Upper lobe of right lung (tissue), 1 donor: Measurements from ENCODE around the gene GCLC. TPM values are rescaled to one million over a fixed set of nuclear protein-coding genes. Genes with fewer than 3 reads are reported as not detected.

Source experiments
- ATAC-seq: fragments of 200-7000 bp; cut with Tn5 transposase; one replicate; pipeline ENCODE4 v1.9.1; 2020; ENCODE audit warnings: mild to moderate bottlenecking, moderate library complexity
- DNase-seq: peaks from one replicate; pipeline ENCODE4 v3.0.0-alpha.2; 2020
- H3K27ac ChIP-seq: fragments of 200-600 bp; one replicate; pipeline ENCODE4 v1.8.0; 2022
- H3K27me3 ChIP-seq: fragments of 200-600 bp; one replicate; pipeline ENCODE4 v1.8.0; 2022; ENCODE audit warnings: mild to moderate bottlenecking
- H3K36me3 ChIP-seq: fragments of 200-600 bp; one replicate; pipeline ENCODE4 v1.8.0; 2022
- H3K4me1 ChIP-seq: fragments of 200-600 bp; one replicate; pipeline ENCODE4 v1.8.0; 2022
- H3K4me3 ChIP-seq: fragments of 200-600 bp; one replicate; pipeline ENCODE4 v1.8.0; 2022; ENCODE audit warnings: mild to moderate bottlenecking
- H3K9me3 ChIP-seq: fragments of 200-600 bp; one replicate; pipeline ENCODE4 v1.8.0; 2022
- intact Hi-C: fragments of 100-400 bp; cut with DNase I; formaldehyde crosslinking; loops from one replicate; pipeline ENCODE4 v1.11.0; 2022
- total RNA-seq: library from RNA; stranded (reverse); fragmentation: NEBNext Ultra II Directional; extraction: Animal tissue kit (Norgen Biotek cat#: 25700); gene quantifications from one replicate; pipeline ENCODE4 v1.2.1, GENCODE V29; 2021
- TF ChIP-seq, protein P1 (sequence below): fragments of 200-600 bp; IDR thresholded peaks from one replicate; pipeline ENCODE4 v1.8.0; 2022; ENCODE audit warnings: antibody characterized with exemption
- donor health status: DM: no; HTN: yes; CAD: no; lungs with severe emphysema.

GCLC gene
- total RNA-seq, 1 donor from 2014 or later = 40.0 TPM

DNA sequence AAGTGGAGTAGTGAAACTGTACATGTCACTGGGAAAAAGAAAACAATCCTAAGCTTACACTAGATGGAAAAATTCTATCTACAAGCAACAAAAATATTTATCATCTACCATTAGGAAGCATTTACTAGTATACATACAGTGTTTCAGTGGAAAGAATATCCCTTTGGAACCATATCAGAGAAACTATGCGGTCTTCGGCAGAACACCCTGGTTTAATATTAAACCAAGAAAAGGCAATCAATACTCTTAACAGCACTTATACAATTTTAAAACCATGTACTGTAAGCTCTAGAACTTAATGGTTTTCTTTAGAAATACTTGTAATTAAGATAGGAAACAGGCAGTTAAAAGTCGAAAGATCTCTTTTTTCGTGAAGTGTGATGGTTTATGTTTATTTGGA lies 32.3 kb downstream of the GCLC start:
- no peaks in the 10 kb centered on the region for H3K4me1 ChIP-seq
- DNase-seq (no peak), ATAC-seq (no peak)
- no peaks in the 10 kb centered on the region for H3K27me3 ChIP-seq
- TF ChIP-seq, protein P1, sequence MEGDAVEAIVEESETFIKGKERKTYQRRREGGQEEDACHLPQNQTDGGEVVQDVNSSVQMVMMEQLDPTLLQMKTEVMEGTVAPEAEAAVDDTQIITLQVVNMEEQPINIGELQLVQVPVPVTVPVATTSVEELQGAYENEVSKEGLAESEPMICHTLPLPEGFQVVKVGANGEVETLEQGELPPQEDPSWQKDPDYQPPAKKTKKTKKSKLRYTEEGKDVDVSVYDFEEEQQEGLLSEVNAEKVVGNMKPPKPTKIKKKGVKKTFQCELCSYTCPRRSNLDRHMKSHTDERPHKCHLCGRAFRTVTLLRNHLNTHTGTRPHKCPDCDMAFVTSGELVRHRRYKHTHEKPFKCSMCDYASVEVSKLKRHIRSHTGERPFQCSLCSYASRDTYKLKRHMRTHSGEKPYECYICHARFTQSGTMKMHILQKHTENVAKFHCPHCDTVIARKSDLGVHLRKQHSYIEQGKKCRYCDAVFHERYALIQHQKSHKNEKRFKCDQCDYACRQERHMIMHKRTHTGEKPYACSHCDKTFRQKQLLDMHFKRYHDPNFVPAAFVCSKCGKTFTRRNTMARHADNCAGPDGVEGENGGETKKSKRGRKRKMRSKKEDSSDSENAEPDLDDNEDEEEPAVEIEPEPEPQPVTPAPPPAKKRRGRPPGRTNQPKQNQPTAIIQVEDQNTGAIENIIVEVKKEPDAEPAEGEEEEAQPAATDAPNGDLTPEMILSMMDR = no peak
- H3K9me3 ChIP-seq = no peaks in the 10 kb centered on the region
- no peak overlapping the region for H3K27ac ChIP-seq
- H3K36me3 ChIP-seq = peaks cover 47% of the 10 kb centered on the region
- H3K4me3 ChIP-seq = no peak overlapping the region
- intact Hi-C loops = no loop called here

DNA sequence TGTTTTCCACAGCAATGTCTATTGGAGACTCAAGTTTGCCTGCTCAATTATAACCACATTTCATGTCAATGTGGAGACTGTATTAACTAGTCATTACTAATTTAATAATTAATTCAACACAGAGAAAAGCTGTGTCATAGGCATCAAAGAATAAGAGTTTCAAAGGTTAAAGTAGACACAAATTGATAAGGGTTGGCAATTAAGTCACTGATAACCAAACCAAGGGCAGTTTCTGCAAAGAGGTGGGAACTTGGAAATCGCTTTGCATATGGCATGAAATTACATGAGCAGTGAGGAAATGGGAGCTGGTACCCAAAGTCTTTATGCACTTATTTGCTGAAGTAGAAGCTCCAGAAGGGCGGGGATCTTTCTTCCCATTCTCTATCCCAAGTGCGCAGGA lies 34.2 kb downstream of the GCLC start:
- DNase-seq = no peak

DNA sequence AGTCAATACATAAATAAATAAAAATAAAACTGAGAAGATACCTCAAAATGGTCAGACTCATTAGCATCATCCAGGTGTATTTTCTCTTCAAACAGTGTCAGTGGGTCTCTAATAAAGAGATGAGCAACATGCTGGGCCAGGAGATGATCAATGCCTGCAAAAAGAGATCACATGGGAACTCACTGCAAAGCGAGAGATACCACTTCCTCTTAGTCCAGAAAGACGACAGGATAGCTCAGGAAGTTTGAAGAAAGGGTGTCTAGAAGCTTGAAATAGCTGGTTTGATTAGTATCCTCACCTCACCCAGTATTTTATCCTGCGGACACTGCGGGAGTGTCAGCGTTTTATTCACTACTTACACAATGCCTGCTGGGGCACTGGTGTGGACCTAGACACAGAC lies 38.0 kb downstream of the GCLC start:
- H3K36me3 ChIP-seq = peaks cover 73% of the 10 kb centered on the region
- no peak for ATAC-seq
- no peaks in the 10 kb centered on the region for H3K27me3 ChIP-seq
- H3K27ac ChIP-seq = no peak overlapping the region
- no peaks in the 10 kb centered on the region for H3K9me3 ChIP-seq
- no peak overlapping the region for H3K4me3 ChIP-seq
- no peaks in the 10 kb centered on the region for H3K4me1 ChIP-seq
- intact Hi-C loops = no loop called here
- TF ChIP-seq, protein P1 = no peak
- DNase-seq = no peak

More for the DNA sequence above, 34.2 kb downstream of the GCLC start:
- intact Hi-C loops = no loop called here
- peaks cover 61% of the 10 kb centered on the region for H3K36me3 ChIP-seq
- TF ChIP-seq, protein P1 = no peak
- no peak overlapping the region for H3K27ac ChIP-seq
- H3K4me3 ChIP-seq = no peak overlapping the region
- no peaks in the 10 kb centered on the region for H3K9me3 ChIP-seq
- no peaks in the 10 kb centered on the region for H3K4me1 ChIP-seq
- no peaks in the 10 kb centered on the region for H3K27me3 ChIP-seq
- ATAC-seq = no peak

DNA sequence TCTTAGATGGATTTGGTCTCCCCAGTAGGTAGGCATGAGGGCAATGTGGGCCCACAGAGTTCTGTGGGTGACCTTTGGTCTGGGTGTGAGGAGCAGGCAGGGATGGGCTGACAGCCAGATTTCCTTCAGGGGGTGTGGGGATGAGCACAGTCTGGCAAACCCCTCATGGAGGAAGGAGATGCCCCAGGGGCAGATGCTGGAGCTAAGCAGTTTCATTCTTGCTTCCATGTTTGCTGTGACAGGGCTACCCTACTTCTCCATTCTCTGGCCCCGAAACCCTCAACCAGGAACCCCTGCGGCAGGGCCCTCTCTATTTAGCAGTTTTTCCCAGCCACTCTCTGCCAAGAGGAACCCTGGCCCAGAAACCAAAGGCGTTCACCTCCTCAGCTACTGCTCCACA lies 40.4 kb downstream of the GCLC start:
- ATAC-seq = no peak

DNA sequence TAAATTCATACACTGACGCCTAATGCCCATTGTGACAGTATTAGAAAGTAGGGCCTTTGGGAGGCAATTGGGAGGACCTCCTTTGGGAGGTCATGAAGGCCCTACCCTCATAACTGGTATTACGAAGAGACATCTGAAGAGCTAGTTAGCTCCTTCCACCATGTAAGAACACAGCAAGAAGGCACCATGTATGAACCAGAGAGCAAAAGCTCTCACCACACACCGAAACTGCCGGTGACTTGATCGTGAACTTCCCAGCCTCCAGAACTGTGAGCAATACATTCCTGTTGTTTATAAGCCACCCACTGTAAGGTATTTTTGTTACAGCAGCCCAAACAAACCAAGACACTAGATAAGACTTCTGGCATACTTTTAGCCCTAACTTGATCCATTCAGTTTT lies 41.8 kb downstream of the GCLC start:
- Histone ChIP-seq H3K27me3 (no peaks in the 10 kb centered on the region), H3K36me3 (peaks cover 76% of the 10 kb centered on the region), H3K4me3 (no peak overlapping the region), H3K9me3 (no peaks in the 10 kb centered on the region), H3K27ac (no peak overlapping the region), H3K4me1 (no peaks in the 10 kb centered on the region)
- TF ChIP-seq, protein P1 = no peak
- intact Hi-C loops = no loop called here
- DNase-seq = no peak
- no peak for ATAC-seq

More for the DNA sequence above, 40.4 kb downstream of the GCLC start:
- Histone ChIP-seq H3K27me3 (no peaks in the 10 kb centered on the region), H3K27ac (no peak overlapping the region), H3K9me3 (no peaks in the 10 kb centered on the region), H3K4me3 (no peak overlapping the region), H3K36me3 (peaks cover 75% of the 10 kb centered on the region), H3K4me1 (no peaks in the 10 kb centered on the region)
- TF ChIP-seq, protein P1 = no peak
- intact Hi-C loops = no loop called here
- DNase-seq = no peak

DNA sequence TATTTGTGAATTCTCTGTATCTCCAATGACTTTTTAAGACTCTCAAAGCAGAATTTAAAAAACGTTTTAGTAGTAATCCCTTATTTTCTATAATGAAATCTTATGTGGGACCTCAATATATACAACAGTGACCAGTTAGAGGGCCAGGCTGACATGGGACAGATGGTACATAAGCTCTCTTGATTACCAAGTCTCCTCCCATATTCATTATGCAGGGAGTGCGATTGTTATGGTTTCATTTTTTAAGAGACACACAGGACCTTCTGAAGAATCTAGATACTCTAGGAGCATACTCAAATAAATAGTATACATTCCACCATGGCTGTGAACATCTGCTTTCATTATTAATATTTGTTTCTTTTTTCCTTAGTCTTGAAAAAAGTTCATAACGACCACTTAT lies 43.5 kb downstream of the GCLC start:
- ATAC-seq = no peak
- Histone ChIP-seq H3K36me3 (peaks cover 60% of the 10 kb centered on the region), H3K27ac (no peak overlapping the region), H3K4me3 (no peak overlapping the region), H3K27me3 (no peaks in the 10 kb centered on the region), H3K4me1 (no peaks in the 10 kb centered on the region), H3K9me3 (no peaks in the 10 kb centered on the region)
- intact Hi-C loops = no loop called here
- TF ChIP-seq, protein P1 = no peak
- DNase-seq = no peak
